GM12878 (cell line): ENCODE data around the gene GUCA2A. TPM values are rescaled to one million over a fixed set of nuclear protein-coding genes. Genes with fewer than 3 reads are reported as not detected.

Experiments used
- ATAC-seq: fragments of 200-7000 bp; cut with Tn5 transposase; 3 replicates; pipeline ENCODE4 v1.9.1; 2020; ENCODE audit warnings: mild to moderate bottlenecking, moderate library complexity
- BruUV-seq: library from RNA; stranded (reverse); fragments of 400-500 nt; replicated peaks from 2 replicates; lab custom pipeline; 2021; lab: Mats Ljungman, UMichigan
- CTCF ChIA-PET: fragments of 300-600 bp; sonication (Branson Sonifier 250); formaldehyde crosslinking; extraction: SDS; loops from one replicate; lab custom pipeline; 2021; ENCODE audit warnings: inconsistent platforms; lab: Yijun Ruan, JAX
- POLR2A ChIA-PET: fragments of 350-600 bp; formaldehyde crosslinking; extraction: SDS; loops from one replicate; lab custom pipeline; 2021; ENCODE audit warnings: inconsistent platforms; lab: Charles Lee
- RAD21 ChIA-PET: fragments of 300-600 bp; sonication (Branson Sonifier 250); formaldehyde crosslinking; loops from one replicate; lab custom pipeline; 2023; ENCODE audit warnings: antibody characterized with exemption; ENCODE audit not compliant: unreplicated experiment; lab: Charles Lee
- SMC1A ChIA-PET: fragments of 300-600 bp; sonication (Branson Sonifier 250); formaldehyde crosslinking; loops from one replicate; lab custom pipeline; 2023; ENCODE audit not compliant: unreplicated experiment, uncharacterized antibody; lab: Charles Lee
- DNase-seq: peaks from one replicate; pipeline ENCODE4 v3.0.0-alpha.2; 2011; ENCODE audit warnings: low read depth, low spot score
- FAIRE-seq: peaks from 3 replicates; lab custom pipeline; 2011; peaks lifted over from hg19 to GRCh38; lab: Jason Lieb, UNC
- H2AFZ ChIP-seq: 2 replicates; pipeline ENCODE4 v1.6.0; 2011; ENCODE audit warnings: low read depth, low read length, control low read depth; ENCODE audit not compliant: control insufficient read depth
- H3K27ac ChIP-seq: 2 replicates; pipeline ENCODE4 v1.5.1; 2011; ENCODE audit warnings: control low read depth; ENCODE audit not compliant: control insufficient read depth, insufficient read depth
- H3K27me3 ChIP-seq, 2 experiments: replicated peaks in 1 of 2; 2 replicates each; pipeline versions ENCODE4 v1.6.0 to v1.6.1; 2011; ENCODE audit warnings: low read length in 1 of 2; ENCODE audit not compliant: control insufficient read depth in 2 of 2, insufficient read depth in 2 of 2
- H3K36me3 ChIP-seq, 2 experiments: 2 replicates each; pipeline ENCODE4 v1.5.1; 2011; ENCODE audit warnings: low read length in 1 of 2; ENCODE audit not compliant: control insufficient read depth in 2 of 2, insufficient read depth in 2 of 2
- H3K4me1 ChIP-seq: 2 replicates; pipeline ENCODE4 v1.6.1; 2011; ENCODE audit warnings: mild to moderate bottlenecking, low read length, moderate library complexity, mixed read lengths; ENCODE audit not compliant: control insufficient read depth, insufficient read depth
- H3K4me2 ChIP-seq: 2 replicates; pipeline ENCODE4 v1.6.0; 2011; ENCODE audit warnings: control low read depth; ENCODE audit not compliant: control insufficient read depth, insufficient read depth
- H3K4me3 ChIP-seq: fragments of 200-600 bp; sonication (generic); 2 replicates; pipeline ENCODE4 v1.5.1; 2016
- H3K79me2 ChIP-seq: 2 replicates; pipeline ENCODE4 v1.6.0; 2011; ENCODE audit warnings: low read length; ENCODE audit not compliant: control insufficient read depth, insufficient read depth
- H3K9ac ChIP-seq: 2 replicates; pipeline ENCODE4 v1.8.0; 2011; ENCODE audit warnings: low read length, control low read depth, mixed read lengths; ENCODE audit not compliant: control insufficient read depth, insufficient read depth
- H3K9me3 ChIP-seq: replicated peaks from 3 replicates; pipeline ENCODE4 v1.5.1; 2011; ENCODE audit warnings: mild to moderate bottlenecking, low read length; ENCODE audit not compliant: control insufficient read depth, insufficient read depth
- H4K20me1 ChIP-seq: 2 replicates; pipeline ENCODE4 v1.6.0; 2011; ENCODE audit not compliant: control insufficient read depth, insufficient read depth
- CEBPB ChIP-seq, 2 experiments: fragments of 150-350 bp in 1 of 2; IDR thresholded peaks; 2 replicates each; pipeline ENCODE4 v1.6.1; 2012 to 2014; ENCODE audit warnings: low read depth in 2 of 2, low read length in 2 of 2, borderline replicate concordance in 1 of 2, inconsistent platforms in 1 of 2
- CHD4 ChIP-seq: fragments of 200-600 bp; sonication (generic); IDR thresholded peaks from 2 replicates; pipeline ENCODE4 v1.6.1; 2016; ENCODE audit warnings: mild to moderate bottlenecking
- JUND ChIP-seq: IDR thresholded peaks from 2 replicates; pipeline ENCODE4 v1.6.1; 2012; ENCODE audit warnings: low read depth, mild to moderate bottlenecking, low read length, improper control_type of control experiment, moderate library complexity
- NRF1 ChIP-seq: conservative IDR thresholded peaks from 2 replicates; pipeline ENCODE4 v1.6.1; 2011; ENCODE audit warnings: mild to moderate bottlenecking, low read depth, low read length, improper control_type of control experiment
- SPI1 ChIP-seq: IDR thresholded peaks from 2 replicates; pipeline ENCODE4 v1.6.1; 2011; ENCODE audit warnings: low read depth, mild to moderate bottlenecking, low read length, moderate library complexity, borderline replicate concordance; ENCODE audit not compliant: insufficient read depth
- ZBTB40 ChIP-seq: fragments of 450-650 bp; IDR thresholded peaks from 2 replicates; pipeline ENCODE4 v1.6.1; 2016; ENCODE audit warnings: mild to moderate bottlenecking, moderate library complexity, borderline replicate concordance
- ZNF622 ChIP-seq: fragments of 450-650 bp; IDR thresholded peaks from 2 replicates; pipeline ENCODE4 v1.6.1; 2017; ENCODE audit warnings: mild to moderate bottlenecking, inconsistent platforms
- WGBS: methylation state at CpG from one replicate; pipeline ENCODE4 v1.1.6; 2016; ENCODE audit warnings: low lambda C conversion rate; ENCODE audit not compliant: insufficient replicate concordance, insufficient coverage; ENCODE audit errors: missing lambda C conversion rate; 5-methylcytosine and 5-hydroxymethylcytosine counted together
- in situ Hi-C: fragments of 300-500 bp; cut with MboI; formaldehyde crosslinking; loops from 9 replicates; pipeline ENCODE4 v1.14.3; 2018; ENCODE audit warnings: mixed read lengths
- intact Hi-C: fragments of 100-400 bp; cut with micrococcal nuclease; formaldehyde crosslinking; loops from one replicate; pipeline ENCODE4 v1.14.2; 2022; ENCODE audit not compliant: unreplicated experiment
- polyA plus RNA-seq, 11 experiments: library from polyadenylated mRNA; depleted of rRNA in 4 of 11; unstranded in 6 of 11; stranded (reverse) in 5 of 11; fragments of >200 nt; fragmentation: Nextera tagmentation in 4 of 11; fragmentation: Illumina TruSeq in 1 of 11; extraction: Ambion mirVana in 4 of 11; extraction: Trizol in 1 of 11; gene quantifications; 1 replicate in 1 of 11; 2 replicates in 10 of 11; pipeline versions ENCODE4 v1.2.1 to v1.2.3, GENCODE V29; 2011 to 2016; ENCODE audit warnings: inconsistent platforms in 2 of 11, missing spikeins in 2 of 11, low read depth in 1 of 11
- total RNA-seq, 4 experiments: library from RNA; depleted of rRNA in 3 of 4; stranded (reverse); fragments of >200 nt in 3 of 4; fragmentation: Illumina TruSeq in 1 of 4; extraction: Trizol in 1 of 4; gene quantifications; 2 replicates each; pipeline versions ENCODE4 v1.2.1 to v1.2.3, GENCODE V29; 2013 to 2021
- TF ChIP-seq, protein P1 (sequence below): fragments of 150-350 bp; IDR thresholded peaks from 2 replicates; pipeline ENCODE4 v1.6.1; 2016; ENCODE audit warnings: low read depth, low read length
- TF ChIP-seq, protein P2 (sequence below): fragments of 450-650 bp; IDR thresholded peaks from 2 replicates; pipeline ENCODE4 v1.6.1; 2017; ENCODE audit warnings: low read depth, mild to moderate bottlenecking, moderate library complexity
- TF ChIP-seq, protein P3 (sequence below): IDR thresholded peaks from 2 replicates; pipeline ENCODE4 v1.6.1; 2011; ENCODE audit warnings: borderline replicate concordance, low read depth, mild to moderate bottlenecking, moderate library complexity, low read length; ENCODE audit not compliant: insufficient read depth, poor library complexity, severe bottlenecking

GUCA2A gene
- total and polyA plus RNA-seq, 10 of the 15 experiments (the other 5 are each of a cell fraction or from before 2014, with no cell fraction given) = not detected

- TF ChIP-seq, protein P1, sequence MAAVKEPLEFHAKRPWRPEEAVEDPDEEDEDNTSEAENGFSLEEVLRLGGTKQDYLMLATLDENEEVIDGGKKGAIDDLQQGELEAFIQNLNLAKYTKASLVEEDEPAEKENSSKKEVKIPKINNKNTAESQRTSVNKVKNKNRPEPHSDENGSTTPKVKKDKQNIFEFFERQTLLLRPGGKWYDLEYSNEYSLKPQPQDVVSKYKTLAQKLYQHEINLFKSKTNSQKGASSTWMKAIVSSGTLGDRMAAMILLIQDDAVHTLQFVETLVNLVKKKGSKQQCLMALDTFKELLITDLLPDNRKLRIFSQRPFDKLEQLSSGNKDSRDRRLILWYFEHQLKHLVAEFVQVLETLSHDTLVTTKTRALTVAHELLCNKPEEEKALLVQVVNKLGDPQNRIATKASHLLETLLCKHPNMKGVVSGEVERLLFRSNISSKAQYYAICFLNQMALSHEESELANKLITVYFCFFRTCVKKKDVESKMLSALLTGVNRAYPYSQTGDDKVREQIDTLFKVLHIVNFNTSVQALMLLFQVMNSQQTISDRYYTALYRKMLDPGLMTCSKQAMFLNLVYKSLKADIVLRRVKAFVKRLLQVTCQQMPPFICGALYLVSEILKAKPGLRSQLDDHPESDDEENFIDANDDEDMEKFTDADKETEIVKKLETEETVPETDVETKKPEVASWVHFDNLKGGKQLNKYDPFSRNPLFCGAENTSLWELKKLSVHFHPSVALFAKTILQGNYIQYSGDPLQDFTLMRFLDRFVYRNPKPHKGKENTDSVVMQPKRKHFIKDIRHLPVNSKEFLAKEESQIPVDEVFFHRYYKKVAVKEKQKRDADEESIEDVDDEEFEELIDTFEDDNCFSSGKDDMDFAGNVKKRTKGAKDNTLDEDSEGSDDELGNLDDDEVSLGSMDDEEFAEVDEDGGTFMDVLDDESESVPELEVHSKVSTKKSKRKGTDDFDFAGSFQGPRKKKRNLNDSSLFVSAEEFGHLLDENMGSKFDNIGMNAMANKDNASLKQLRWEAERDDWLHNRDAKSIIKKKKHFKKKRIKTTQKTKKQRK = no peak
- no peak for TF ChIP-seq CHD4
- no peak for TF ChIP-seq NRF1
- no peak for TF ChIP-seq ZNF622
- TF ChIP-seq SPI1 = no peak
Measured at GRCh38 chr1:42150651-42151050, 13.9 kb downstream of the GUCA2A start (continued).

DNA sequence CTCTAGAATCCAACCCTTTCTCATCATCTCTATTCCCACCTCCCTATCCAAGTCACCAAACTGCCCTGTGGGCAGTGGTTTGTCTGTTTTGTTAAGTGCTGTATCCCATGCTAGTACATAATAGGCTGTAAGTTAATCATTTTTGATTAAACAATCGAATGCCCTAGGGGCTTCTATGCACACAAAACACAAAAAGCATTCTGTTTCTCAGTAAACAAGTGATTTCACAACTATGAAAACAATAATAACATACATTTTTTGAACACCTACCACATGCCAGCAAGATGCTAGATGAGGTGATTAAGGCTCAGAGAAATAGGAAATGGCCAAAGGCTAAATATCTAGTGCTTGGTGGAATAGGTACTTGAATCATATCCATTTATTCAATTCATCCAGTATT, 16.4 kb downstream of the GUCA2A start:
- in situ Hi-C loops = no loop called here
- H3K4me2 ChIP-seq = no peak overlapping the region
- FAIRE-seq = no peak
- H3K4me1 ChIP-seq = no peaks in the 10 kb centered on the region
- POLR2A ChIA-PET = no interaction called here
- H4K20me1 ChIP-seq = no peaks in the 10 kb centered on the region
- 0% methylated on average over 1 of the region's 1 CpG for WGBS
- no peaks in the 10 kb centered on the region for H3K27me3 ChIP-seq
- no TSS peak for BruUV-seq
- no peaks in the 10 kb centered on the region for H3K9me3 ChIP-seq
- H3K36me3 ChIP-seq = no peaks in the 10 kb centered on the region
- SMC1A ChIA-PET = interaction anchor here (1.1 to 1.4 kb wide), 3 partner anchors 12 to 27 kb away, joined by 3 to 9 read pairs (median 4); no protein-coding TSS in a partner anchor
- DNase-seq = no peak
- CTCF ChIA-PET = interaction anchor here (0.6 to 1.9 kb wide), 4 partner anchors 14 to 642 kb away, joined by 3 to 17 read pairs (median 6); no protein-coding TSS in a partner anchor
- intact Hi-C loops = loop anchor here (10.0 kb wide), 2 partner anchors 333 to 573 kb away; no protein-coding TSS in a partner anchor
- RAD21 ChIA-PET = interaction anchor here (1.7 kb wide), 1 partner anchor 26 kb away, joined by 8 read pairs; no protein-coding TSS in a partner anchor
- ATAC-seq = no peak
- no peak overlapping the region for H2AFZ ChIP-seq
- no peak overlapping the region for H3K9ac ChIP-seq
- no peak overlapping the region for H3K4me3 ChIP-seq
- no peaks in the 10 kb centered on the region for H3K79me2 ChIP-seq
- H3K27ac ChIP-seq = no peak overlapping the region
- TF ChIP-seq, protein P2, sequence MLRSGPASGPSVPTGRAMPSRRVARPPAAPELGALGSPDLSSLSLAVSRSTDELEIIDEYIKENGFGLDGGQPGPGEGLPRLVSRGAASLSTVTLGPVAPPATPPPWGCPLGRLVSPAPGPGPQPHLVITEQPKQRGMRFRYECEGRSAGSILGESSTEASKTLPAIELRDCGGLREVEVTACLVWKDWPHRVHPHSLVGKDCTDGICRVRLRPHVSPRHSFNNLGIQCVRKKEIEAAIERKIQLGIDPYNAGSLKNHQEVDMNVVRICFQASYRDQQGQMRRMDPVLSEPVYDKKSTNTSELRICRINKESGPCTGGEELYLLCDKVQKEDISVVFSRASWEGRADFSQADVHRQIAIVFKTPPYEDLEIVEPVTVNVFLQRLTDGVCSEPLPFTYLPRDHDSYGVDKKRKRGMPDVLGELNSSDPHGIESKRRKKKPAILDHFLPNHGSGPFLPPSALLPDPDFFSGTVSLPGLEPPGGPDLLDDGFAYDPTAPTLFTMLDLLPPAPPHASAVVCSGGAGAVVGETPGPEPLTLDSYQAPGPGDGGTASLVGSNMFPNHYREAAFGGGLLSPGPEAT = no peak
- TF ChIP-seq JUND (no peak), CEBPB (IDR thresholded peaks at IDR 0.05; ENCODE audit: borderline replicate concordance in 1 of 2, low read depth in 2 of 2, low read length in 2 of 2) (no peak), ZBTB40 (no peak)
- TF ChIP-seq, protein P3, sequence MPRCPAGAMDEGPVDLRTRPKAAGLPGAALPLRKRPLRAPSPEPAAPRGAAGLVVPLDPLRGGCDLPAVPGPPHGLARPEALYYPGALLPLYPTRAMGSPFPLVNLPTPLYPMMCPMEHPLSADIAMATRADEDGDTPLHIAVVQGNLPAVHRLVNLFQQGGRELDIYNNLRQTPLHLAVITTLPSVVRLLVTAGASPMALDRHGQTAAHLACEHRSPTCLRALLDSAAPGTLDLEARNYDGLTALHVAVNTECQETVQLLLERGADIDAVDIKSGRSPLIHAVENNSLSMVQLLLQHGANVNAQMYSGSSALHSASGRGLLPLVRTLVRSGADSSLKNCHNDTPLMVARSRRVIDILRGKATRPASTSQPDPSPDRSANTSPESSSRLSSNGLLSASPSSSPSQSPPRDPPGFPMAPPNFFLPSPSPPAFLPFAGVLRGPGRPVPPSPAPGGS = no peak
